ENCODE data around the gene KIF2B.

KIF2B gene

GRCh38 chr17:53822764-53823163 is at the start of gene KIF2B:
KIF2B (plus strand) TSS chr17:53822927; CDS start chr17:53823034, 107 bp downstream.
- DNase-seq (no peak), ATAC-seq (replicated peaks) (no peak)
- peaks cover 0 to 10% of the 10 kb centered on the region in 2 donors for H3K9me3 Mint-ChIP-seq
- no peak within 1 kb of the TSS for H3K4me3 Mint-ChIP-seq
- H3K27me3 Mint-ChIP-seq = no peaks in the 10 kb centered on the region
- no peaks in the 10 kb centered on the region for H3K4me1 Mint-ChIP-seq
- H3K36me3 Mint-ChIP-seq = no peaks in the 10 kb centered on the region
- H3K27ac Mint-ChIP-seq = no peak within 1 kb of the TSS

GRCh38 chr17:53780320-53780719 is 42.4 kb upstream of the KIF2B start:
- DNase-seq = no peak
- Mint-ChIP-seq H3K4me1 (no peaks in the 10 kb centered on the region), H3K4me3 (no peak overlapping the region), H3K27ac (no peak overlapping the region), H3K9me3 (peaks cover 0 to 2% of the 10 kb centered on the region in 2 donors), H3K36me3 (no peaks in the 10 kb centered on the region), H3K27me3 (no peaks in the 10 kb centered on the region)
- no peak for ATAC-seq (replicated peaks)

GRCh38 chr17:53791551-53791950 is 31.2 kb upstream of the KIF2B start:
- ATAC-seq (replicated peaks) (no peak), DNase-seq (no peak)
- Mint-ChIP-seq H3K4me1 (no peaks in the 10 kb centered on the region), H3K27me3 (no peaks in the 10 kb centered on the region), H3K27ac (no peak overlapping the region), H3K9me3 (peaks cover 0 to 2% of the 10 kb centered on the region in 2 donors), H3K36me3 (no peaks in the 10 kb centered on the region), H3K4me3 (no peak overlapping the region)

GRCh38 chr17:53792451-53792850 is 30.3 kb upstream of the KIF2B start:
- no peak for DNase-seq
- H3K27ac Mint-ChIP-seq = no peak overlapping the region
- no peaks in the 10 kb centered on the region for H3K4me1 Mint-ChIP-seq
- H3K36me3 Mint-ChIP-seq = no peaks in the 10 kb centered on the region
- no peak overlapping the region for H3K4me3 Mint-ChIP-seq
- no peak for ATAC-seq (replicated peaks)
- no peaks in the 10 kb centered on the region for H3K27me3 Mint-ChIP-seq
- peaks cover 0 to 2% of the 10 kb centered on the region in 2 donors for H3K9me3 Mint-ChIP-seq

GRCh38 chr17:53792997-53793396 is 29.7 kb upstream of the KIF2B start:
- DNase-seq (no peak), ATAC-seq (replicated peaks) (no peak)
- Mint-ChIP-seq H3K27me3 (no peaks in the 10 kb centered on the region), H3K27ac (no peak overlapping the region), H3K4me3 (no peak overlapping the region), H3K4me1 (no peaks in the 10 kb centered on the region), H3K9me3 (peaks cover 0 to 2% of the 10 kb centered on the region in 2 donors), H3K36me3 (no peaks in the 10 kb centered on the region)

- no peak for ATAC-seq (replicated peaks)
These were observed 27.9 kb upstream of the KIF2B start for GRCh38 chr17:53794875-53795274.

GRCh38 chr17:53796642-53797041 is 26.1 kb upstream of the KIF2B start:
- Mint-ChIP-seq H3K4me1 (no peaks in the 10 kb centered on the region), H3K9me3 (peaks cover 0 to 2% of the 10 kb centered on the region in 2 donors), H3K27me3 (no peaks in the 10 kb centered on the region), H3K36me3 (no peaks in the 10 kb centered on the region), H3K27ac (no peak overlapping the region), H3K4me3 (no peak overlapping the region)
- DNase-seq = no peak
- ATAC-seq (replicated peaks) = no peak

More at GRCh38 chr17:53794875-53795274, 27.9 kb upstream of the KIF2B start:
- no peaks in the 10 kb centered on the region for H3K4me1 Mint-ChIP-seq
- no peaks in the 10 kb centered on the region for H3K27me3 Mint-ChIP-seq
- peaks cover 0 to 2% of the 10 kb centered on the region in 2 donors for H3K9me3 Mint-ChIP-seq
- H3K27ac Mint-ChIP-seq = no peak overlapping the region
- DNase-seq = no peak
- H3K36me3 Mint-ChIP-seq = no peaks in the 10 kb centered on the region
- no peak overlapping the region for H3K4me3 Mint-ChIP-seq

GRCh38 chr17:53797501-53797900 is 25.2 kb upstream of the KIF2B start:
- peaks cover 0 to 2% of the 10 kb centered on the region in 2 donors for H3K9me3 Mint-ChIP-seq
- no peaks in the 10 kb centered on the region for H3K36me3 Mint-ChIP-seq
- no peak overlapping the region for H3K4me3 Mint-ChIP-seq
- no peak for ATAC-seq (replicated peaks)
- no peaks in the 10 kb centered on the region for H3K27me3 Mint-ChIP-seq
- H3K27ac Mint-ChIP-seq = no peak overlapping the region
- H3K4me1 Mint-ChIP-seq = no peaks in the 10 kb centered on the region
- DNase-seq = no peak

- Mint-ChIP-seq H3K27ac (no peak overlapping the region), H3K27me3 (no peaks in the 10 kb centered on the region), H3K4me3 (no peak overlapping the region), H3K36me3 (no peaks in the 10 kb centered on the region), H3K4me1 (no peaks in the 10 kb centered on the region), H3K9me3 (peaks cover 3% of the 10 kb centered on the region in 2 donors)
- ATAC-seq (replicated peaks) (no peak), DNase-seq (no peak)
These were observed 18.3 kb upstream of the KIF2B start for GRCh38 chr17:53804437-53804836.

- Mint-ChIP-seq H3K36me3 (no peaks in the 10 kb centered on the region), H3K4me1 (no peaks in the 10 kb centered on the region), H3K4me3 (no peak overlapping the region), H3K27me3 (no peaks in the 10 kb centered on the region), H3K27ac (no peak overlapping the region), H3K9me3 (peaks cover 3% of the 10 kb centered on the region in 2 donors)
- DNase-seq (no peak), ATAC-seq (replicated peaks) (no peak)
These were observed 16.3 kb upstream of the KIF2B start for GRCh38 chr17:53806473-53806872.

GRCh38 chr17:53807286-53807685 is 15.4 kb upstream of the KIF2B start:
- ATAC-seq (replicated peaks) = no peak
- no peak for DNase-seq
- H3K9me3 Mint-ChIP-seq = peaks cover 3% of the 10 kb centered on the region in 2 donors
- no peaks in the 10 kb centered on the region for H3K27me3 Mint-ChIP-seq
- no peaks in the 10 kb centered on the region for H3K4me1 Mint-ChIP-seq
- H3K27ac Mint-ChIP-seq = no peak overlapping the region
- no peak overlapping the region for H3K4me3 Mint-ChIP-seq
- H3K36me3 Mint-ChIP-seq = no peaks in the 10 kb centered on the region

GRCh38 chr17:53818271-53818670 is 4.5 kb upstream of the KIF2B start:
- H3K4me3 Mint-ChIP-seq = no peak overlapping the region

GRCh38 chr17:53818929-53819328 is 3.8 kb upstream of the KIF2B start:
- H3K27ac Mint-ChIP-seq = no peak overlapping the region
- no peak overlapping the region for H3K4me3 Mint-ChIP-seq
- no peaks in the 10 kb centered on the region for H3K36me3 Mint-ChIP-seq
- no peaks in the 10 kb centered on the region for H3K27me3 Mint-ChIP-seq
- H3K4me1 Mint-ChIP-seq = no peaks in the 10 kb centered on the region
- ATAC-seq (replicated peaks) (no peak), DNase-seq (no peak)
- H3K9me3 Mint-ChIP-seq = peaks cover 0 to 6% of the 10 kb centered on the region in 2 donors

More at GRCh38 chr17:53818271-53818670, 4.5 kb upstream of the KIF2B start:
- no peak for ATAC-seq (replicated peaks)
- Mint-ChIP-seq H3K27me3 (no peaks in the 10 kb centered on the region), H3K36me3 (no peaks in the 10 kb centered on the region), H3K9me3 (peaks cover 0 to 5% of the 10 kb centered on the region in 2 donors), H3K4me1 (no peaks in the 10 kb centered on the region), H3K27ac (no peak overlapping the region)
- DNase-seq = no peak

- no peak overlapping the region for H3K4me3 Mint-ChIP-seq
- ATAC-seq (replicated peaks) (no peak), DNase-seq (no peak)
- H3K9me3 Mint-ChIP-seq = peaks cover 0 to 8% of the 10 kb centered on the region in 2 donors
- H3K27me3 Mint-ChIP-seq = no peaks in the 10 kb centered on the region
- no peaks in the 10 kb centered on the region for H3K36me3 Mint-ChIP-seq
- H3K4me1 Mint-ChIP-seq = no peaks in the 10 kb centered on the region
- H3K27ac Mint-ChIP-seq = no peak overlapping the region
These were observed 2.8 kb upstream of the KIF2B start for GRCh38 chr17:53819956-53820355.

GRCh38 chr17:53823341-53824050 is 769 bp downstream of the KIF2B start:
- no peaks in the 10 kb centered on the region for H3K4me1 Mint-ChIP-seq
- DNase-seq (no peak), ATAC-seq (replicated peaks) (no peak)
- no peak overlapping the region for H3K27ac Mint-ChIP-seq
- H3K9me3 Mint-ChIP-seq = peaks cover 0 to 10% of the 10 kb centered on the region in 2 donors
- H3K36me3 Mint-ChIP-seq = no peaks in the 10 kb centered on the region
- H3K4me3 Mint-ChIP-seq = no peak overlapping the region
- no peaks in the 10 kb centered on the region for H3K27me3 Mint-ChIP-seq
